OCI-LY3 (cell line): ENCODE measurements around the gene TYRO3.

Experiments used
- CTCF ChIP-seq: fragments of 200-600, 300-600 bp; sonication (generic); IDR thresholded peaks from 2 replicates; pipeline ENCODE4 v1.5.1; 2014; ENCODE audit warnings: antibody characterized with exemption, low read length, low read depth
- EZH2phosphoT487 ChIP-seq: fragments of 200-600 bp; shearing (Covaris generic); IDR thresholded peaks from 2 replicates; pipeline ENCODE4 v1.6.1; 2018; ENCODE audit warnings: antibody characterized with exemption, mixed run types, low read depth

- TF ChIP-seq EZH2phosphoT487 (no peak), CTCF (no peak)
These were observed 14.4 kb upstream of the TYRO3 start for GRCh38 chr15:41544650-41545015.
